ENCODE results near the gene AQP1. TPM values are rescaled to one million over a fixed set of nuclear protein-coding genes. Genes with fewer than 3 reads are reported as not detected.

The AQP1 gene
- total RNA-seq, 1 experiment from 2014 or later, result 0.15 TPM

- WGBS (ENCODE audit: extremely low coverage, insufficient read length, low lambda C conversion rate), result no CpG with 5 or more reads among the region's 7 CpGs
- Mint-ChIP-seq H3K27me3 (ENCODE audit: low read depth) (peaks cover 6% of the 10 kb centered on the region), H3K36me3 (ENCODE audit: insufficient read depth in 1 of 3, low read depth in 3 of 3) (no peaks in the 10 kb centered on the region; a peak in 1 of 7 replicates), H3K27ac (no peak overlapping the region), H3K9me3 (no peaks in the 10 kb centered on the region; a peak in 1 of 5 replicates), H3K4me1 (peaks cover 17 to 23% of the 10 kb centered on the region in 2 experiments), H3K4me3 (no peak overlapping the region)
- H3K4me1 ChIP-seq (ENCODE audit: insufficient read depth, low read length), result no peaks in the 10 kb centered on the region; the same call in 1 of the 2 replicates
- no peak overlapping the region for H2BK5ac ChIP-seq (ENCODE audit: insufficient read length, low read length)
- H2BK120ac ChIP-seq (ENCODE audit: low read depth, low read length, poor library complexity, severe bottlenecking), result no peak overlapping the region
- H2AFZ ChIP-seq (ENCODE audit: low read length), result no peak overlapping the region
- H3K23me2 ChIP-seq (ENCODE audit: insufficient read length, low read depth, low read length, poor library complexity, severe bottlenecking), result no peaks in the 10 kb centered on the region
- no peak overlapping the region for H3K14ac ChIP-seq (ENCODE audit: insufficient read depth, low read length)
- no peak overlapping the region for H3K4ac ChIP-seq (ENCODE audit: low read depth, low read length)
- no peak overlapping the region for H4K91ac ChIP-seq (ENCODE audit: insufficient read length, low read depth, low read length)
- H3K27me3 ChIP-seq (ENCODE audit: insufficient read depth, low read length), result no peaks in the 10 kb centered on the region
- no peak overlapping the region for H3K18ac ChIP-seq (ENCODE audit: insufficient read length, low read depth, low read length)
- H4K8ac ChIP-seq (replicated peaks; ENCODE audit: insufficient read length, low read depth, low read length), result no peak overlapping the region
- H3K9me3 ChIP-seq (ENCODE audit: control insufficient read depth, low read depth, low read length), result no peaks in the 10 kb centered on the region
- TF ChIP-seq, protein P1, sequence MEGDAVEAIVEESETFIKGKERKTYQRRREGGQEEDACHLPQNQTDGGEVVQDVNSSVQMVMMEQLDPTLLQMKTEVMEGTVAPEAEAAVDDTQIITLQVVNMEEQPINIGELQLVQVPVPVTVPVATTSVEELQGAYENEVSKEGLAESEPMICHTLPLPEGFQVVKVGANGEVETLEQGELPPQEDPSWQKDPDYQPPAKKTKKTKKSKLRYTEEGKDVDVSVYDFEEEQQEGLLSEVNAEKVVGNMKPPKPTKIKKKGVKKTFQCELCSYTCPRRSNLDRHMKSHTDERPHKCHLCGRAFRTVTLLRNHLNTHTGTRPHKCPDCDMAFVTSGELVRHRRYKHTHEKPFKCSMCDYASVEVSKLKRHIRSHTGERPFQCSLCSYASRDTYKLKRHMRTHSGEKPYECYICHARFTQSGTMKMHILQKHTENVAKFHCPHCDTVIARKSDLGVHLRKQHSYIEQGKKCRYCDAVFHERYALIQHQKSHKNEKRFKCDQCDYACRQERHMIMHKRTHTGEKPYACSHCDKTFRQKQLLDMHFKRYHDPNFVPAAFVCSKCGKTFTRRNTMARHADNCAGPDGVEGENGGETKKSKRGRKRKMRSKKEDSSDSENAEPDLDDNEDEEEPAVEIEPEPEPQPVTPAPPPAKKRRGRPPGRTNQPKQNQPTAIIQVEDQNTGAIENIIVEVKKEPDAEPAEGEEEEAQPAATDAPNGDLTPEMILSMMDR (conservative IDR thresholded peaks at IDR 0.05), result no peak
- H4K20me1 ChIP-seq (ENCODE audit: control insufficient read depth, insufficient read depth, insufficient read length), result no peaks in the 10 kb centered on the region
- H2AK5ac ChIP-seq (ENCODE audit: insufficient read length, low read length), result no peak overlapping the region
- no peak overlapping the region for H3K56ac ChIP-seq (ENCODE audit: insufficient read length, low read depth, low read length)
- H2BK15ac ChIP-seq (ENCODE audit: low read depth, low read length), result no peak overlapping the region
- H2BK20ac ChIP-seq (ENCODE audit: low read depth, low read length, poor library complexity, severe bottlenecking), result no peak overlapping the region
- H2BK12ac ChIP-seq (ENCODE audit: insufficient read length, low read depth, low read length), result no peak overlapping the region
- H3K79me2 ChIP-seq (ENCODE audit: insufficient read depth, low read length), result no peaks in the 10 kb centered on the region
- no peak overlapping the region for H3K27ac ChIP-seq (ENCODE audit: insufficient read length, low read depth, low read length)
- H3T11ph ChIP-seq (ENCODE audit: low read length), result no peak overlapping the region
- no peak overlapping the region for H4K5ac ChIP-seq (ENCODE audit: insufficient read length, low read depth, low read length)
- DNase-seq, result no peak
- no peak overlapping the region for H3K23ac ChIP-seq (ENCODE audit: insufficient read length, low read depth, low read length)
- no peak overlapping the region for H3K4me2 ChIP-seq (ENCODE audit: insufficient read depth, insufficient read length, low read length)
- H3K9ac ChIP-seq (ENCODE audit: extremely low read depth, insufficient read length, low read length), result no peak overlapping the region
- no peaks in the 10 kb centered on the region for H3K79me1 ChIP-seq (ENCODE audit: insufficient read depth, low read depth, low read length, poor library complexity, severe bottlenecking)
These were observed 21.4 kb upstream of the AQP1 start for GRCh38 chr7:30890226-30890625.

Measured in H9 (cell line).